NCI-H1417 treated with DMSO at 0.1 percent for 48 hours (cell line): ENCODE measurements around the gene TEX22.

Source experiments
- DNase-seq: peaks from one replicate; lab custom pipeline; 2025; lab: John Stamatoyannopoulos, UW

The TEX22 gene

DNA sequence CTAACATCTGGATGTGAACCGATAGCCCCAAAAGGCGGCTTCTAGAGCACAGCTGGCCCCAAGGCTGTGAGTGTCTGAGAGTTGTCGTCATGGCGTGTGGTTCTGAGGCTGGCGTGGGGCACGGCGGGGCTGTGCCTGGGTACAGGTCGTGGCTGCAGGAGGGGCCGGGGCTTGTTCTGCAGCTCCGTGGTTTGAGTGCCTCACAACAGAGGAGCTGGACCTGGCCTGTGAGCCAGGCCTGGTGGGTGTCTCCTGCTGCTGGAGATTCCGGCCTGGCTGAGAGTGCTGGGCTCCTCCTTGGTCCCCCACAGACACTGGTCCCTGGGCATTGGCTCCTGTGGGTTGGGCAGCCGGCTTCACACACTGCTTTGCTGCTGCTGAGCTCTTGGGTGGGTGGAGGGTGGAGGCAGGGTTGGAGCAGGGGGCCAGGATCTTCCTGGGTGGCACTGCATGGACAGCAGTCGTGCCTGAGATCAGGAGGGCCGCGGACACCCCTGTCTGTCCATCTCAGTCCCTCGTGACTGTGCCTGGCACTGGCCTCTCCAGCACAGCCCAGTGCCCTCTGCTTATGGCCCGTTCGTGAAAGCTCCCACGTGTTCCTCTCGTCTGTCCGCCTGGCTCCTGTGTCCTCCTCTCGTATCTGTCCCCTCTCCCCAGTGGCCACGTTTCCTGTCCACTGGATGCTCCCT, 31.8 kb upstream of the TEX22 start:
- DNase-seq = no peak

DNA sequence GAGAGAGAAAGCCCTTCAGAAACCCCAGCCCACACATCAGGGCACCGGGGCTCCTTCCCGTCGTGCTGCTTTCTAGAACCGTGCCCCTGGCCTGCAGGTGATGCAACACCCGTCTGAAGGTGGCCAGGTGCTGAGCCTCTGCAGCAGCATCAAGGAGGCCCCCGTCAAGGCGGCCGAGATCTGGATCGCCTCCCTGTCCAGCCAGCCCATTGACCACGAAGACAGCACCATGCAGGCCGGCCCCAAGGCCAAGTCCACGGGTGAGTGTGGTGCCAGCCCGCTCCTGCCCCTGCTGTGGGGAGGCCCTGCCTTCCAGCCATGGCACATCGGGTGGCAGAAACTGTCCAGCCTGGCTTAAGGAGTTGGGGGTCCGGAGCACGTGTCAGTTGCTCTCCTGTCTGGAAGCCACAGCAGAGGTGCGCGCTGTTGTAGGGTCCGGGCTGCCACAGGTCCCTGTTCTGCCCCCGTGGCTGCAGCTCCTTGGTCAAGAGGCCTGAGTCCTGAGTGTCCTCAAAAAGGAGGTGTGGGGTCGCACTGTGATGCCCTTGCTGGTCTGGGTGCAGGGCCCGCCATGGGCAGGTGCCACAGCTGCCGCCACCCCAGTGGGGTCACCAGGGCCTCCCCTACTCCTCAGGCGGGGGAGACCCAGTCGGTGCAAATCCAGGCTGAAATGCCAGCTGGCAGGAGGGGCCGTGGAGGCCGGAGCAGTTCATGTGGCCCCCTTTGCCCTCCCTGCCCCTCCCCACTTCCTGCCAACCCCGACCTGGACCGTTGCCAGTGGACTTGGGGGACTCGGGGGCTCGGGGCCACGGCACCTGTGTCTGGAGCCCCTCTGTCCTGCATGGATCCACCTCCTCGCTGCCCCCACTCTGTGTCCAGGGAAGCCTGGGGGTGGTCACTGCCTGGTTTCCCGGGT, 31.0 kb upstream of the TEX22 start:
- no peak for DNase-seq

DNA sequence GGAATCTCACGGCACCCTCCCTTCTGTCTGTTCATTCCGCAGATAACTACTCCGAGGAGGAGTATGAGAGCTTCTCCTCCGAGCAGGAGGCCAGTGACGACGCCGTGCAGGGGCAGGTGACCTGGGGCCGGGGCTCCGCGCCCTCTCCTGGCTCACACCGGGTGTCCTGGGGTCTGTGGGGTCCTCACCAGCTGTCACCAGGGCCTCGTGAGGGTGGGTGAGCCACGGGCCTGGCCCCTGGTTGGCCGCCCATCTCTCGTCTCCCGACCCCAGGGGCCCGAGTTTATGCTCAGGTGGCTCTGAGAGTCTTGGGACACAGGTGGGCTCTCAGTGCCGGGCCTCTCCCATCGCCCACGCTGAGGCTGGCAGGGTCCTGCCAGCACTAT, 30.3 kb upstream of the TEX22 start:
- no peak for DNase-seq

DNA sequence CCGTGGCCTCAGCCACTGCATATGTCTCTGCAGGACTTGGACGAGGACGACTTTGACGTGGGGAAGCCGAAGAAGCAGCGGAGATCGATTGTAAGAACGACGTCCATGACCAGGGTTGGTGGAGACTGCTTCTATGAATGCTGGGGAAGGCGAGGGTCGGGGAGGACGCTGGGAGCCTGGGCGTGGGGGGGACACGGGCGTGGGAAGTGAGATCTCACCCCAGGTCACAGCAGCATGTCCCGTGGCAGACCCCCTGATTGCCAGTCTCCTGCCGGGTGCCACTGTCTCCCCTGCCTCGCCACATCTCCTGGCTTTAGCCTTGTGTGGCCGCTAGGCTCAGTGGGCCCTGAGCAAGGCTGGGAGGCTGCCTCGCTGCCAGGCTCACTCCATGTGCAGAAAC, 29.9 kb upstream of the TEX22 start:
- DNase-seq = no peak

DNA sequence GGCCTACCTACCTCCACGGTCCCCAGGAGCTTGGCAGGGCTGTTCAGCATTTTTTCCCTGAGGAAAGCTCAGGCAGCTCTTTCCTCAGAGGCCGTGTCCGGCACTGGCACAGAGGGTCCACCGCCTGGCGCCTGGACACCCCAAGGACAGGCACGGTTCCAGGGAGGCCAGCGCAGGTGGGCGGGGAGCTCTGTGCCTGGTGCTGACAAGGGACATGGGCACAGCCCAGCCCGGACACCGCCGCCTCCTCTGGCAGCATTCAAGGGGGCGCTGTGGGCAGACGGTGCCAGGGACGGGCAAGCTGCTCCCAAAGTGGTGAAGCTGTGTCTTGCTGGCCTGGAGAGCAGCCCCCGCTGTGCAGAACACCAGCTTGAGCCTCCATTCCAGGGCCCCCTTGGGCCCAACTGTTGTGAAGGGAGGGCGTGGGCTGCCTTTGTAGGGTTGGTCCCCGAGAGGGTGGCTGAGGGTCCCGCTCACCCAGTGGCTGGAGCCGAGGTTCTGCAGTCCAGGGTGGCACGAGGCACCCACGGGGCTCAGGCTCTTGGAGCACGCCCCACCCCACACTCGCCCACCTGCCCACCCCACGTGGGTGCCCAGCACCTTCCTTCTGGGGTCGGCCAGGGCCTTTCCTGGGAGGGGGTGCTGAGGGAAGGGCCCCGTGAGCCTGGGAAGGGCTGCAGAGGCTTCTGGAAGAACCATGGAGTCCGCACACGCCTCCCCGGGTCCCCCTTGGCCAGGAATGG, 29.3 kb upstream of the TEX22 start:
- DNase-seq = no peak

DNA sequence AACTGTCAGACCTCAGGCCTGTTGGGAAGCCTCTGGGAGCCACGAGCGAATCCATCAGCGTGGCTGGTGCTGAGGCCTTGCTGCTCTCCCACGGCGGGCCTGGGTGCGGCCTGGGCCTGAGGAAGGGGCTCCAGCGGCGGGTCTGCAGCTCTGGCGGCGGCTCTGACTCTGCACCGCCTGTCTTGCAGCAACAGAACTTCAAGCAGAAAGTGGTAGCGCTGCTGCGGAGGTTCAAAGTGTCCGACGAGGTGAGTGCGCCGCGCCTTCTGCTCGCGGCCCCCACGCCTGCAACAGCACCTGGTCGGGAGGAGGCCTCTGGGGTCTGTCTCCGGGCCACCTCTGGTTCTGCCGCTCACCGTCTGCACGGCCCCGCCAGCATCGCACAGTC, 28.7 kb upstream of the TEX22 start:
- no peak for DNase-seq

DNA sequence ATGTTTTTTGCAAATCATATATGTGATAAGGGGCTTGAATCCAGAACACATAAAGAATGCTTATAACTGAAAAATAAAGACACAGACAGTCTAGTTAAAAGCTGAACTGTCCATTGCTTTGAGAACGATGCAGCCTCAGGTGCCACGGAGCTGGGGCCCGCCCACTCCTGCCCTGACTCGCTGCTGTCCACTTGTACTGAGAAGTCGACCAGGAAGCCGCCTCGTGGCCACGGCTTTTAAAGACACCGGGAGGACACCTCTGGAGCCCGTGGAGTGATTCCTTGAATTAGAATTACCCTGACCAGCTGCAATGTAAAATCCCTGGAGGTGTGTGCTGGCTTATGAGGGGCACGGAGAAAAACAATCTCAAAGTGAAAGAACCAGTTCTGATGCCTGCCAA, 23.9 kb upstream of the TEX22 start:
- DNase-seq = no peak

DNA sequence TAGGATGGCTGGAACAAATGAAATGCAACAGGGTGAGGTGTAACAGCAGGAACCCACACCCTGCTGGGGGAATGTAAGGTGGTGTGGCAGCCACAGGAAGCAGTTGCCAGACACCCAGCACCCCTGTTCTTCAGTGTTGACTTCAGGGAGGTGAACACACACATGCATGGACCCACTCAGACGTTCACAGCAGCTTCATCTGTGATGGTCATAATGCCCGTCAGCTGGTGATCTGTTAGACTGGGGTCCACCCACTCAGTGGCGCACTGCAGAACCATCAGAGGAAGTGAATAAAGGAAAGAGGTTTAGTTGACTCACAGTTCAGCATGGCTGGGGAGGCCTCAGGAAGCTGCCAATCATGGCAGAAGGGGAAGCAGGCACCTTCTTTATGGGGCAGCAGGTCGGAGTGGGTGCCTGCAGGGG, 22.7 kb upstream of the TEX22 start:
- no peak for DNase-seq

DNA sequence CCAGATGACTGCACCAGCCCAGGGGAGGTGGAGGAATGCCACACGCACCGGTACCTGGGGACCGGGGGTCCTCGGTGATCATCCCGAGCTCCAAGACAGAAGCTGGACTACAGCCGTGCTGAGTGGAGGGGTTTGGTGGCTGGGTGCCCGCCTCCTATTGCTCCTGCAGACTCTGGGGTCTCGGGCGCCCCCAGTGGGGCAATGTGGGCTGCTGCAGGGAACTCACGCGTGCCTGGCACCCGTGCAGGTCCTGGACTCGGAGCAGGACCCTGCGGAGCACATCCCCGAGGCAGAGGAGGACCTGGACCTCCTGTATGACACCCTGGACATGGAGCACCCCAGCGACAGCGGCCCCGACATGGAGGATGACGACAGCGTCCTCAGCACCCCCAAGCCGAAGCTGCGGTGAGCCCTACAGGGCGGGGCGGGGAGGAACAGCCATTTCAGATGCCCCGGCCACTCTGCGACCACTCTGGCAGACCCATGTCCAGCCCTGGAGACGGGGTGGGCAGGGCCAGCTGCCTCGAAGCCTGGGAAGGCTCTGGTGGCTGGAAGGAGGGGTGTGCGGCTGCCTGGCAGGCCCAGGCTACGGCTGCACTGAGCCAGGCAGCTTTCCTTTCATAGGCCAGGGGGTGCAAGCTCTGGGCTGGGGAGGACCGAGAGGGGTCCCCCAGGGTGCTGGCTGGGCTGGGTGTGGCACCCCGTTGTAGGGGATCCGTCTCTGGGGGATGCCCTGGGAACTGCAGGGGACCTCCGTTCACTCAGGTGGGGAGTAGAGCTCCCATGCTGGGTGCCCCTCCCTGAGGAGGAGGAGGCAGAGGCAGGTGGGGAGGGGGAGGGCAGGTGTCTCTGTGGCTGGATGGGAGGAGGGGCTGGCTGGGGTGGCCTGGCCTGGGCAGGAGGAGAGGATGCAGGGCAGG, 21.6 kb upstream of the TEX22 start:
- no peak for DNase-seq

DNA sequence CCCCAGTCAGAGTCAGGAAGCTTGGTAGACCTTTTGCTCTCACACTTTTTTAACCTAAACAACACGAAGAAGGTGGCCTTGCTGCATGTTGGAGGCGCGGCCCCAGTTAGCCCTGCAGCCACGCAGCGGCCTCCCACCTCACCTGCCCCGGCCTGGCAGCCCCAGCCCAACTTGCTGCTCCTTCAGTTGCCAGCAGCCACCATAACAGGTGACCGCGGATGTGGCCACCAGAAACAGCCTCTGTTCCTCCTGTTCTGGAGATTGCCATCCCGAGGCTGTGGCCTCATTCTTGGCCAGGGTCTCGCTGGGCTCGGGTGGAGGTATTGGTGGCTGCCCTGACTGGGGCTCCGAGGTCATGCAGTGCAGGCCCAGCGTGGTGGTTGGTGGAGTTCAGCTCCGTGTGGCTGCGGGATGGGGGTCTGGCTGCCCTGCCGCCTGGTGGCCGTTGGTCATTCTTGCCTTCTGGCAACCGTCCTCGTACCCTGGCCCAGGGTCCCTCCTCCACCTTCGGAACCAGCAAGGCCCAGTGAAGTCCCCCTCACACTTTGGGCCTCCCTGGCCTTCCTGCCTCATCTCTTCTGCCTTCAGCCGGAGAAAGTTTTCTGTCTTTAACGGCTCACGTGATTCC, 20.7 kb upstream of the TEX22 start:
- no peak for DNase-seq

DNA sequence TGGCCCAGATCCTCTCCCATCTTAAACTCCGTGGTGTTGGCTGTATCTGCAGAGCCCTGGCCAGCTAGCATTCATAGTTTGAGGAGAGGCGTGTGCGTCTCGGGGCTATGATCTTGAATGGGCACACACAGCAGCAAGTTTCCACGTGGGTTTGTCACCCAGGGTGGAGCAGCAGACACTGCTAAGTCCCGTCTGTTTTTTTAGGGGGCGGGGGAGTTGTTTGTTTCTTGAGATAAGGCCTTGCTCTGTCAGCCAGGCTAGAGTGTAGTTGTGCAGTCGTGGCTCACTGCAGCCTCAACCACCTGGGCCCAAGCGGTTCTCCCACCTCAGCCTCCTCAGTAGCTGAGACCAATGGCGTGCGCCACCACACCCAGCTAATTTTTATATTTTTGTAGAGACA, 20.1 kb upstream of the TEX22 start:
- no peak for DNase-seq

DNA sequence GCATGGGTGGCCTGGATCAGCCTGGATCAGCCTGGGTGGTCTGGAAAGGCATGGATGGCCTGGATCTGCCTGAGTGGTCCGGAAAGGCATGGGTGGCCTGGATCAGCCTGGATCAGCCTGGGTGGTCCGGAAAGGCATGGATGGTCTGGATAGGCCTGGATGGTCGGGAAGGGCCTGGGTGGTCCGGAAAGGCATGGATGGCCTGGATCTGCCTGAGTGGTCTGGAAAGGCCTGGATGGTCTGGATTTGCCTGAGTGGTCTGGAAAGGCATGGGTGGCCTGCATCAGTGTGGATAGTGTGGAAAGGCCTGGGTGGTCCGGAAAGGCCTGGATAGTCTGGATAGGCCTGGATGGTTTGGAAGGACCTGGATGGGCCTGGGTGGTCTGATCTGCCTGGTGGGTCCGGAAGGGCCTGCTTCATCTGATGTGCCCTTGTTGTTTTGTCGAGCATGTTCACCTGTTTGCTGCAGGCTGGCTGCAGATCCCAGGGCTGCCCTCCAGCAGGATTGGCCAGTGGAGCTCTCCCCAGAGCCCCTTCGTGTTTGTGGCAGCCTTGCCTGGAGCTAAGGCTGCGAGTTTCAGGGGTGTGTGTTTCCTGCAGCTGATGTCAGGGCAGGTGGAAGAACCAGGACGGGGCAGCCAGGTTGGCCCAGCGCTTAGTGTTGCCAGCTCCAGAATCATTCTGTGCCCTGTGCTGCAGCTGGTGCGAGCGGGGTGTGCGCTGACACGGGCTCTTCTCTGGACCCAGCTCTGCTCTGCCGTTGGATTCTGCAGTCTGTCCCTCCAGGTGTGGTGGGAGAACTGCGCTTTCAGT, 19.3 kb upstream of the TEX22 start:
- DNase-seq = no peak

DNA sequence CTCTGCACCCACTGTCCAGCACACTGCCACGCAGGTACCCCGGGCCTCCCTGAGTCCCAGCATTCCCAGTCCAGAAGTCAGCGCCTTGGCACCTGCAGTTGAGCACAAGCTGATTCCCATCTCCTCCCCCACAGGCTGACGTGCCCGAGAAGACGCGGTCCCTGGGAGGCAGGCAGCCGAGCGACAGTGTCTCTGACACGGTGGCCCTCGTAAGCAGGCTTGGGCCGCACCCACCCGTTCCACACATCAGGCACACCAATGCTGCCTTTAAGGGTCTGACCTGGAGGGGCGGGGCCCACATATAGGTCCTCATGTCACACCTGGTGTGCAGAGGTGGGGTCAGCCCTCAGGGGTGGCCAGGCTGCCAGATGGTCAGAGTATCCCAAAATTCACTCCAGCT, 18.4 kb upstream of the TEX22 start:
- no peak for DNase-seq

DNA sequence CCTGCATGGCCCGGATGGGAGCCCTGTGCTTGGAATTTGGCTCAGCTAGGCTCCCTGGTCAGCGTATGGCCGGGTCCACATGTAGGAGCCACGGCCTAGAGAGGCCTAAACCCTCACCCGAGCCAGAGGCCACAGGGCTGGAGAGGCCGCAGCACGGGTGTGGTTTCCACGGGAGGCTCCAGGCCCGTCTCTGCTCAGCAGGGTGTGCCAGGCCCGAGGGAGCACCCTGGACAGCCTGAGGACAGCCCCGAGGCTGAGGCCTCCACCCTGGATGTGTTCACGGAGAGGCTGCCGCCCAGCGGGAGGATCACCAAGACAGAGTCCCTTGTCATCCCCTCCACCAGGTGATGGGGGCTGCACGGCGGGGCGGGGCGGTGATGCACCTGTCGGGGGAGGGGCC, 17.6 kb upstream of the TEX22 start:
- DNase-seq = no peak

DNA sequence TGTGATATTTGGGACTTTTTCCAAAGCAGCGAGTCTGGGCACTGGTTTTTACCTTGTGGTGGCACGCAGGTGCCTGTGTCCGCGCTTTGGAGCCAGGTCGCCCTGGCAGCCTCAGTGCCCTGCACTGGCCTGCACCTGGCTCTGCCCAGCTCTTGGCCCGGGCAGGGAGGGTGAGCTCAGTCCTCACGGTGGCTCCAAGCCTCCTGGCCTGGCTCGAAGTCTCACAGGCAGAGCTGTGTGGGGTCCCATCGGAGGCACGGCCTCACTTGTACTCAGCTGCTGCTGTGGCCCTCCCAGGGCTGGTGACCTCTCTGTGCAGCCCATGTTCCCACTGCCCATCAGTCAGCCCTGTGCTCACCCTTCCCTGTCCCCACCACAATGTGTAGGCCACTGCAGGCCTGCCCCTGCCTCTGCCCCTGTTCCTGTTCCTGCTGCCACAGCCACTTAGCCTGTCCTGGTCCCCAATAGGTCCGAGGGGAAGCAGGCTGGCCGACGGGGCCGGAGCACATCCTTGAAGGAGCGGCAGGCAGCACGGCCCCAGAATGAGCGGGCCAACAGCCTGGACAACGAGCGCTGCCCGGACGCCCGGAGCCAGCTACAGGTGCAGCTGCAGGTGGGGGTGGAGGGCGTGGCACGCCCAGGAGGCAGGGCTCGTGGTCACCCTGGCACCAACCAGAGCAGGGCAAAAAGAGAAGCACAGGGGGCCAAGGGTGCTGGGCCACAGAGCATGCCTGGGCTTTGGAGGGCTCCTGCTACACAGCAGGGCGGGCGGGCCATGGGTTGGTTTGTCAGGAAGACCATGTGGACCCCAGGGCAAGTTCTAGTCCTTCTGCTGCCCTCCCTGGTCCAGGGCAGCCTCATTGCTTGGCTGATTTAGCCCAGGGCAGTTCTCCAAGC, 16.6 kb upstream of the TEX22 start:
- no peak for DNase-seq

DNA sequence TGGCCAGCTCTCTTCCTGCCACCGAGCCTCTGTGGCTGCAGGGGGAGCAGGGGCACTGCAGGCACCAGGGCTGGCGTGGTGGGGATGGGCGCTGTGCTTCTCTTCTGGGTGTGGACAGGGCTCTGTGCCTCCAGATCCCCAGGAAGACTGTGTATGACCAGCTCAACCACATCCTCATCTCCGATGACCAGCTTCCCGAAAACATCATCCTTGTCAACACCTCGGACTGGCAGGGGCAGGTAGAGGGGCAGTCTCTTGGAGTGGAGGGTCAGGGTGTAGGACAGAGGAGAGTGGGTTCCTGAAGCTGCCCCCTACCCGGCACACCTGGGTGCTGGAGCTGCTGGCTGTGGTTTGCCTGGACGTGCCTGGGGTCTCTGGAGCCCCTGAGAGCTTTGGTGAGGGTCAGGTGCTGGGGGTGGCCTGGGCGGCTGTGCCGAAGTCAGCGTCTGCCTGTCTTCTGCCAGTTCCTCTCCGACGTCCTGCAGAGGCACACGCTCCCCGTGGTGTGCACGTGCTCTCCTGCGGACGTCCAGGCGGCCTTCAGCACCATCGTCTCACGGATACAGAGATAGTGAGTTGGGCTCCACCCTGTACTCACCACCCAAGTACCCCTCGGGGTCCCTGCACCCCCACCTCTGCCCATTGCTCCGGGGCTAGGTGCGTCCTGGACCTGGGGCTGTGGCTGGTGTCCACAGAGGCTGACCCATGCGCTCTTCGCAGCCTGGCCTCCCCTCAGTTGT, 15.8 kb upstream of the TEX22 start:
- DNase-seq = no peak

DNA sequence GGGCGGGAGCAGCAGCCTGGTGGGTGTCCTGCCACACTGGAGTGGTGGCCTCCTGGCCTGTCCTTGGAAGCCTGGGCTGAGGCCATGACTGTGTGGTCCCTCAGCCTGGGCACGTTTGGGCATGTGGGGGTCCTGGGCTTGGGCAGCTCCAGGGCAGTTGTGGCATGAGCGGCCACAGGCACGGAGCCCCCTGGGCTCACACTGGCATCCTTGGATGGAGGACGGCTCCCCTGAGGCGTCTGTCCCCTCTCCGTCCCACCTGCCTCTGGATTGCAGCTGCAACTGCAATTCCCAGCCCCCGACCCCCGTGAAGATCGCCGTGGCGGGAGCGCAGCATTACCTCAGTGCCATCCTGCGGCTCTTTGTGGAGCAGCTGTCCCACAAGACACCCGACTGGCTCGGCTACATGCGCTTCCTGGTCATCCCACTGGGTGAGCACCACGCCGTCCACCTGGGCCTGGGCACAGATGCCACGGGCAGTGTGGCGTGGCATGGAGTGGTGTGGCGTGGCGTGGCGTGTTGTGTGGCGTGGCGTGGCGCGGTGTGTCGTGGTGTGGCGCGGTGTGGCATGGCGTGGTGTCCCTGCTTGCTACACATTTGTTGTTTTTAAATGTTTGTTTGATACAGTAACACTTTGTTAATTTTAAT, 15.1 kb upstream of the TEX22 start:
- no peak for DNase-seq

DNA sequence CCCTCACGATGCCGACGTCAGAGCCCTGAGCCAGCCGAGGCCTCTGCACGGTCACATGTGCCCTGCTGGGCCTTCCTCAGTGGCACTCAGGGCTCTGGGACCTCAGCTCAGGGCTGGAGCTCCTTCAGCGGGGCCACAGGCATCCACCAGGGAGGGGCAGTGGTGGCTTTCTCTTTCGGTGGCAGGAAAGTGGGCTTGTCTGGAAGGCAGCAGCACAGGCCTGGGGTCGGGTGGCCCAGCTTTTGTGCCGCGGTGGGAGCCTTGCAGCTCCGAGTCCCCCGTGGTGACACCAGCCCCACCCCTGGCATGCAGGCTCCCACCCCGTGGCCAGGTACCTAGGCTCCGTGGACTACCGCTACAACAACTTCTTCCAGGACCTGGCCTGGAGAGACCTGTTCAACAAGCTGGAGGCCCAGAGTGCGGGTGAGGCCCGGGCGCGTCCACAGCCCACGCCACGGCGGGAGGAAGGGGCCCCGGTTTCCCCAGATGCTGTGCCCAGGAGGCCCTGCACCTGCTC, 14.2 kb upstream of the TEX22 start:
- DNase-seq = no peak
